ENCODE data around the gene PWWP2B. TPM values are rescaled to one million over a fixed set of nuclear protein-coding genes. Genes with fewer than 3 reads are reported as not detected.

The PWWP2B gene
- total and polyA plus RNA-seq, 2 of the 8 experiments (the other 6 are each of a cell fraction or from before 2014, with no cell fraction given) = 5.3 to 10.8 TPM

- Histone ChIP-seq H3K9ac (replicated peaks in 1 of 4; ENCODE audit: extremely low read depth in 1 of 4, low read depth in 3 of 4, low read length in 3 of 4) (no peak overlapping the region), H2BK120ac (replicated peaks; ENCODE audit: low read depth, low read length) (no peak overlapping the region), H2AK5ac (ENCODE audit: low read depth, low read length) (no peak overlapping the region), H3K36me3 (ENCODE audit: control insufficient read depth in 2 of 4, insufficient read depth in 4 of 4, low read length in 3 of 4) (no peaks in the 10 kb centered on the region), H2AFZ (ENCODE audit: low read length) (no peak overlapping the region), H3K27ac (ENCODE audit: low read depth, low read length) (no peak overlapping the region; the same call in 1 of the 2 replicates), H2BK5ac (ENCODE audit: low read depth, low read length) (no peak overlapping the region), H3K4me1 (replicated peaks in 1 of 4; ENCODE audit: control insufficient read depth in 3 of 4, insufficient read depth in 4 of 4, low read length in 3 of 4) (peaks cover 0 to 12% (median 7%) of the 10 kb centered on the region in 4 experiments; a peak in 6 of 7 replicates), H3K27me3 (replicated peaks in 1 of 4; ENCODE audit: control insufficient read depth in 3 of 4, extremely low read depth in 1 of 4, insufficient read depth in 3 of 4, low read length in 3 of 4) (peaks cover 0 to 3% (median 0%) of the 10 kb centered on the region in 4 experiments; a peak in 3 of 7 replicates), H4K20me1 (replicated peaks in 1 of 2; ENCODE audit: control insufficient read depth in 1 of 2, insufficient read depth in 2 of 2, low read length in 2 of 2) (no peaks in the 10 kb centered on the region), H4K8ac (ENCODE audit: extremely low read depth, insufficient read depth, low read length) (no peak overlapping the region; the same call in 1 of the 2 replicates), H3K4ac (replicated peaks; ENCODE audit: insufficient read length, low read depth, low read length) (no peak overlapping the region), H3K14ac (ENCODE audit: insufficient read length) (no peak overlapping the region), H3K79me1 (ENCODE audit: low read depth, low read length) (no peaks in the 10 kb centered on the region), H3K4me2 (ENCODE audit: insufficient read depth in 1 of 2, low read depth in 2 of 2, low read length in 2 of 2) (no peak overlapping the region), H3K23me2 (ENCODE audit: low read depth, low read length) (peaks cover 3% of the 10 kb centered on the region; the same call in 1 of the 2 replicates), H4K91ac (replicated peaks; ENCODE audit: insufficient read length, low read length) (no peak overlapping the region), H3K18ac (ENCODE audit: extremely low read depth, low read length) (no peak overlapping the region), H2BK12ac (ENCODE audit: low read depth, low read length) (0 out of 2 replicates have a peak overlapping the region, but pooled peaks have one; percentile 17), H3K56ac (replicated peaks; ENCODE audit: insufficient read length, low read depth, low read length) (no peak overlapping the region), H3K4me3 (ENCODE audit: extremely low read depth in 1 of 4, insufficient read depth in 2 of 4, low read depth in 3 of 4, low read length in 4 of 4) (no peak overlapping the region), H3K23ac (ENCODE audit: insufficient read length) (no peak overlapping the region), H3K9me3 (ENCODE audit: insufficient read depth in 2 of 2, low read depth in 1 of 2, low read length in 1 of 2) (no peaks in the 10 kb centered on the region), H2BK15ac (ENCODE audit: low read length) (peak overlapping the region; percentile 81; the same call in 1 of the 2 replicates), H4K5ac (ENCODE audit: insufficient read length, low read depth, low read length) (no peak overlapping the region), H2BK20ac (ENCODE audit: low read length) (no peak overlapping the region), H3K79me2 (ENCODE audit: control insufficient read depth in 1 of 2, insufficient read depth in 2 of 2, low read length in 2 of 2) (no peaks in the 10 kb centered on the region)
- CTCF ChIA-PET (ENCODE audit: partially characterized antibody) = interaction anchor here (0.6 to 10.0 kb wide), 29 partner anchors 9 to 396 kb away, joined by 3 to 88 read pairs (median 4); no protein-coding TSS in a partner anchor
- WGBS, 2 experiments (ENCODE audit: extremely low coverage in 1 of 2, insufficient coverage in 1 of 2, insufficient read length in 1 of 2, insufficient replicate concordance in 2 of 2, low coverage in 1 of 2, low lambda C conversion rate in 2 of 2, missing lambda C conversion rate in 1 of 2) = 89% methylated on average over 26 of the region's 30 CpGs; no CpG with 5 or more reads in 1 of the 2 experiments
- POLR2A ChIA-PET (ENCODE audit: partially characterized antibody) = no interaction called here
- no peak for FAIRE-seq
- DNase-seq (ENCODE audit: low read depth in 1 of 2, low spot score in 2 of 2) = no peak
- TF ChIP-seq RFX5 (IDR thresholded peaks at IDR 0.05; ENCODE audit: borderline replicate concordance, low read depth, low read length) = no peak
- TF ChIP-seq RBBP5 (IDR thresholded peaks at IDR 0.05; ENCODE audit: borderline replicate concordance, low read depth, low read length) = no peak
- TF ChIP-seq POU5F1 (IDR thresholded peaks at IDR 0.05; ENCODE audit: low read depth, low read length) = no peak
- TF ChIP-seq TCF12 (IDR thresholded peaks at IDR 0.05; ENCODE audit: low read depth, low read length) = no peak
- no peak for TF ChIP-seq CEBPB (IDR thresholded peaks at IDR 0.05; ENCODE audit: low read depth, low read length)
- TF ChIP-seq POLR2AphosphoS5 (IDR thresholded peaks at IDR 0.05; ENCODE audit: low read depth, low read length) = no peak
- TF ChIP-seq CTCF (IDR thresholded peaks at IDR 0.05; ENCODE audit: control extremely low read depth in 1 of 3, insufficient read depth in 1 of 3, low read depth in 1 of 3, low read length in 3 of 3) = peak in 2 of 3 experiments; percentile 49 to 50; a peak in 3 of 4 replicates
- no peak for TF ChIP-seq BCL11A (IDR thresholded peaks at IDR 0.05; ENCODE audit: low read depth in 2 of 2, low read length in 2 of 2)
- no peak for TF ChIP-seq EZH2 (IDR thresholded peaks at IDR 0.05; ENCODE audit: low read depth, low read length, severe bottlenecking)
Measured at GRCh38 chr10:132463333-132464255, 66.6 kb downstream of the PWWP2B start.

Data from H1 (cell line).